Caco-2 (cell line): ENCODE data around the gene PLIN5. TPM values are rescaled to one million over a fixed set of nuclear protein-coding genes. Genes with fewer than 3 reads are reported as not detected.
"Not testable (repeated sequence)": the region's sequence is repeated elsewhere in the genome, so short reads cannot be mapped to it uniquely, and the experiment has no call there.

ENCODE experiments used
- BruUV-seq: library from RNA; stranded (reverse); fragments of 400-500 nt; replicated peaks from 2 replicates; lab custom pipeline; 2021; lab: Mats Ljungman, UMichigan
- CTCF ChIA-PET: fragments of 300-600 bp; sonication (Branson Sonifier 250); formaldehyde crosslinking; loops from one replicate; lab custom pipeline; 2022; ENCODE audit warnings: antibody characterized with exemption; lab: Charles Lee
- POLR2A ChIA-PET: fragments of 300-600 bp; sonication (Branson Sonifier 250); formaldehyde crosslinking; loops from one replicate; lab custom pipeline; 2022; ENCODE audit warnings: antibody characterized with exemption; lab: Charles Lee
- DNase-seq, 2 experiments: peaks; one replicate each; pipeline versions ENCODE4 v3.0.0 to v3.0.0-alpha.2; 2020 to 2022
- H3K27me3 ChIP-seq: replicated peaks from 2 replicates; pipeline ENCODE4 v1.6.0; 2011; ENCODE audit warnings: low read length; ENCODE audit not compliant: control insufficient read depth, insufficient read depth
- H3K36me3 ChIP-seq: 2 replicates; pipeline ENCODE4 v1.5.1; 2011; ENCODE audit warnings: low read length; ENCODE audit not compliant: control insufficient read depth, insufficient read depth
- H3K4me1 ChIP-seq: fragments of 250-450 bp; sonication (Bioruptor Pico); 2 replicates; pipeline ENCODE4 v1.5.1; 2020; ENCODE audit warnings: mild to moderate bottlenecking
- H3K4me3 ChIP-seq: 2 replicates; pipeline ENCODE4 v1.5.1; 2011; ENCODE audit warnings: low read depth, mild to moderate bottlenecking, control low read depth, low read length
- H3K9me3 ChIP-seq: fragments of 250-450 bp; sonication (Bioruptor Pico); 2 replicates; pipeline ENCODE4 v1.5.1; 2020; ENCODE audit warnings: mild to moderate bottlenecking, moderate library complexity
- H3K27ac Mint-ChIP-seq: one replicate; pipeline ENCODE4 v1.8.0; 2022; ENCODE audit warnings: mixed read lengths; ENCODE audit not compliant: unreplicated experiment
- H3K27me3 Mint-ChIP-seq: one replicate; pipeline ENCODE4 v1.8.0; 2022; ENCODE audit warnings: mixed read lengths; ENCODE audit not compliant: insufficient read depth, unreplicated experiment
- H3K36me3 Mint-ChIP-seq: one replicate; pipeline ENCODE4 v1.8.0; 2022; ENCODE audit warnings: mild to moderate bottlenecking, mixed read lengths; ENCODE audit not compliant: insufficient read depth, unreplicated experiment
- H3K4me1 Mint-ChIP-seq: one replicate; pipeline ENCODE4 v1.8.0; 2022; ENCODE audit warnings: low read depth, mixed read lengths; ENCODE audit not compliant: unreplicated experiment
- H3K4me3 Mint-ChIP-seq: one replicate; pipeline ENCODE4 v1.8.0; 2022; ENCODE audit warnings: mild to moderate bottlenecking, moderate library complexity, mixed read lengths; ENCODE audit not compliant: unreplicated experiment
- H3K9me3 Mint-ChIP-seq: one replicate; pipeline ENCODE4 v1.8.0; 2022; ENCODE audit warnings: mixed read lengths; ENCODE audit not compliant: unreplicated experiment
- CTCF ChIP-seq, 2 experiments: fragments of 200-600 bp in 1 of 2; IDR thresholded peaks; 1 replicate in 1 of 2; 2 replicates in 1 of 2; pipeline versions ENCODE4 v1.5.1 to v1.8.0; 2011 to 2022; ENCODE audit warnings: antibody characterized with exemption in 1 of 2, control low read depth in 1 of 2, inconsistent platforms in 1 of 2, low read depth in 1 of 2, low read length in 1 of 2, mild to moderate bottlenecking in 1 of 2, moderate library complexity in 1 of 2; ENCODE audit not compliant: insufficient read depth in 1 of 2, severe bottlenecking in 1 of 2, unreplicated experiment in 1 of 2
- intact Hi-C: fragments of 100-400 bp; cut with micrococcal nuclease; formaldehyde crosslinking; loops from one replicate; pipeline ENCODE4 v1.10.0; 2022; ENCODE audit not compliant: unreplicated experiment
- total RNA-seq: library from RNA; stranded (reverse); gene quantifications from 2 replicates; pipeline ENCODE4 v1.2.3, GENCODE V29; 2022

PLIN5 gene
- total RNA-seq, 1 experiment from 2014 or later: 0.73 TPM

DNA sequence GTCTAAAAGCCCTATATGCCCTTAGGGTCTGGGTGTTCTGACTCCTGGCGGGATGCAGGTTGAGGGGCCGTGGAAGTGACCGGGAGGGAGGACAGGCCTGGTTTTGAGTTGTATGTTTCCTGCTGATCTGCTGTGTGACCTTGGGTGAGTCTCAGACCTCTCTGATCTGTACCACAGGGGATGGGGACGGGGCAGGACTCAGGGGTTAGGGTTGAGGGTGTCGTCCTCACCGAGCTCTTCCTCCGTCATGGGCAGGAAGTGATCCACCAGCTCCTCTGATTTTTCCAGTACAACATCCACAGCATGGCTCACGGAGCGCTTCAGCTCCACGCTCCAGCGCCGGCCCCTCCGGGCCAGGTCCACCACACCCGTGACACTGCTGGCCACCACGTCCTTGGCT, 6.2 kb downstream of the PLIN5 start:
- TF ChIP-seq CTCF (IDR thresholded peaks at IDR 0.05; ENCODE audit: insufficient read depth in 1 of 2, low read depth in 1 of 2, low read length in 1 of 2, severe bottlenecking in 1 of 2, unreplicated experiment in 1 of 2): no peak
- Mint-ChIP-seq H3K4me3 (no peak overlapping the region), H3K4me1 (no peaks in the 10 kb centered on the region), H3K27ac (no peak overlapping the region), H3K36me3 (no peaks in the 10 kb centered on the region), H3K27me3 (no peaks in the 10 kb centered on the region), H3K9me3 (no peaks in the 10 kb centered on the region)
- CTCF ChIA-PET: interaction anchor here (0.6 kb wide), 1 partner anchor 22 kb away, joined by 5 read pairs; no protein-coding TSS in a partner anchor
- Histone ChIP-seq H3K27me3 (no peaks in the 10 kb centered on the region), H3K4me3 (no peak overlapping the region), H3K9me3 (no peaks in the 10 kb centered on the region), H3K4me1 (no peaks in the 10 kb centered on the region), H3K36me3 (no peaks in the 10 kb centered on the region)
- no TSS peak for BruUV-seq
- DNase-seq: no peak
- intact Hi-C loops: no loop called here
- POLR2A ChIA-PET: no interaction called here

DNA sequence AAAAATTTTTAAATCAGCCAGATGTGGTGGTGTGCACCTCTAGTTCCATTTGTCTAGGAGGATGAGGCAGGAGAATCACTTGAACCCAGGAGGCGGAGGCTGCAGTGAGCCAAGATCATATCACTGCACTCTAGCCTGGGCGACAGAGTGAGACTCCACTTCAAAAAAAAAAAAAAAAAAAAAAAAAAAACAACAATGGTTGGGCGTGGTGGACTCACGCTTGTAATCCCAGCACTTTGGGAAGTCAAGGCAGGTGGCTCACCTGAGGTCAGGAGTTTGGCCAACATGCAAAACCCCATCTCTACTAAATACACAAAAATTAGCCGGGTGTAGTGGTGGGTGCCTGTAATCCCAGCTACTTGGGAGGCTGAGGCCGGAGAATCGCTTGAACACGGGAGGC, 7.6 kb downstream of the PLIN5 start:
- DNase-seq, POLR2A ChIA-PET, H3K36me3 ChIP-seq, H3K4me3 ChIP-seq, H3K9me3 ChIP-seq, H3K4me3 Mint-ChIP-seq, H3K27me3 Mint-ChIP-seq, CTCF ChIA-PET, intact Hi-C loops, H3K4me1 Mint-ChIP-seq, H3K27ac Mint-ChIP-seq, H3K4me1 ChIP-seq, H3K36me3 Mint-ChIP-seq, BruUV-seq, H3K9me3 Mint-ChIP-seq, H3K27me3 ChIP-seq: not testable (repeated sequence)

GRCh38 chr19:4525563-4526002, 9.4 kb downstream of the PLIN5 start:
- H3K9me3 Mint-ChIP-seq: no peaks in the 10 kb centered on the region

More at GRCh38 chr19:4525563-4526002, 9.4 kb downstream of the PLIN5 start:
- Histone ChIP-seq H3K36me3 (no peaks in the 10 kb centered on the region), H3K9me3 (no peaks in the 10 kb centered on the region), H3K4me3 (no peak overlapping the region), H3K27me3 (no peaks in the 10 kb centered on the region), H3K4me1 (peaks cover 16% of the 10 kb centered on the region)
- BruUV-seq: no TSS peak
- intact Hi-C loops: no loop called here
- Mint-ChIP-seq H3K4me3 (no peak overlapping the region), H3K27me3 (no peaks in the 10 kb centered on the region), H3K4me1 (peaks cover 14% of the 10 kb centered on the region), H3K36me3 (no peaks in the 10 kb centered on the region), H3K27ac (no peak overlapping the region)
- ChIA-PET POLR2A (no interaction called here), CTCF (interaction anchor here (0.6 to 1.1 kb wide), 6 partner anchors 9 to 442 kb away, joined by 3 to 9 read pairs (median 4); partner anchors contain the start of genes LRG1 and PLIN5)
- no peak for TF ChIP-seq CTCF (IDR thresholded peaks at IDR 0.05; ENCODE audit: insufficient read depth in 1 of 2, low read depth in 1 of 2, low read length in 1 of 2, severe bottlenecking in 1 of 2, unreplicated experiment in 1 of 2)
- no peak for DNase-seq
